ENCODE results near the gene C1orf167. TPM values are rescaled to one million over a fixed set of nuclear protein-coding genes. Genes with fewer than 3 reads are reported as not detected.

C1orf167 gene
- not detected for total RNA-seq

DNA sequence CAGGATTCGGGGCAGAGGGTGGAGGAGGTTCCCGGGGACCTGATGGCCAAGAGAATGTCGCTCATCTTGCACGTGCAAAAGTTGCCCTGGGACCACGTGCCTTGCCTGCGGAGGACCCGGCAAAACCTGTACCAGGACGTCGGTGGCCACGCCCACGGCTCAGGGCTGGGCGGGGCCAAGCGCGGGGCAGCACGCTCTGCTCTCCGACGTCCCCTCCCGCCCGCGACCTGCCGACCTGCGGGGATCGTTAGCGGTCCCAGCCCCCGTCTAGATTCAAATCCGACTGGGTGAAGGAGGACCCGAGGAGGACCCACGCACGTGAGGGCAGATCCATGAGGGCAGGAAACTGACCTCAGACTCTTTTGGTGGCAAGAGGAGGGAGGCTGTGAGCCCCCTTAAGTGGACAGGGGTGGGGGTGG is at the start of gene C1orf167:
TSS of gene C1orf167 (plus strand) at position 206 of the 419 bp plus-strand sequence. CDS start 2,208 bp downstream, outside the sequence.

DNA sequence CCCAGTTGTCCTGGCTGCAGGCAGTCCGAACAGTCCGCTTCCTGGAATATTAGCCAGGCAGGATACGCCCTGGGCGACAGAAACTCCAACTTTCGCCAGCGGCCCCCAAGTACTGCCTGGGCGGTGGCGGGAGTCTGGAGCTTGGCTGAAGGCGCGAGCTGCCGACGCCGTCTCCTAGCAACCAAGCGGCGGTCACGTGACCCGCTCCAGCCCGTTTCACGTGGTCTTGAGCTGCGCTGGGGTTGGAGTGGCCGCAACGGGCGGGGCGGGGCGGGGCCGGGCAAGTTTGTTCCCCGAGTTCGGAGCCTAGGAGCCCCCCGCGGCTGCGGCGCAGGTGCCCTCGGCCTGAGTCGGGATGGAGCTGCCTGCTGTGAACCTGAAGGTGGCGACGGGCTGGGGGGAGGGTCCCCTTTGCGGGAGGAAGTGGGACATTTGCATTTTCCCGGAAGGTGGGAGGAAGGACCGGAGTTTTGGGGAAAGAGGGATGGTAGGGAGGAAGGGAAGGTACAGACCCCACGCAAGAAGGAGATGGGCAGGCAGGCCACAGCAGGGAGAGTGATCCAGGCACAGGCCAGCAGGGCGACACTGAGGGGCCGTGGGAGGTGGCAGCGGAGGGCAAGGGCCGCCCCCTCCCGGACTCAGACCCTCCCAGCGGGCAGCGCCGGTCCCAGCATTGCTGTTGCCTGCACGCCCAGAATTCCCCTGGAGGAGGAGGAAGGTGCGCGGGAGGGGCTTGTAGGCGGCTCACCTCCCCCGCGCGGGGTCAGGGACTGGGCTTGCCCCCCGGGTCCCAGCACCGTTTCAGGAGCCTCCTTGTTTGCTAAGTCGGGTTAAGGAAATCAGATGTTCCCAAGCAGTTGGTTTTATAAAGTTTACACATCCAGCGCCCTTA is 25.9 kb upstream of the C1orf167 start, which contains the start of gene AGTRAP:
TSS of gene AGTRAP (plus strand) at position 283 of the 892 bp plus-strand sequence. CDS start at position 356, 73 bp downstream.

DNA sequence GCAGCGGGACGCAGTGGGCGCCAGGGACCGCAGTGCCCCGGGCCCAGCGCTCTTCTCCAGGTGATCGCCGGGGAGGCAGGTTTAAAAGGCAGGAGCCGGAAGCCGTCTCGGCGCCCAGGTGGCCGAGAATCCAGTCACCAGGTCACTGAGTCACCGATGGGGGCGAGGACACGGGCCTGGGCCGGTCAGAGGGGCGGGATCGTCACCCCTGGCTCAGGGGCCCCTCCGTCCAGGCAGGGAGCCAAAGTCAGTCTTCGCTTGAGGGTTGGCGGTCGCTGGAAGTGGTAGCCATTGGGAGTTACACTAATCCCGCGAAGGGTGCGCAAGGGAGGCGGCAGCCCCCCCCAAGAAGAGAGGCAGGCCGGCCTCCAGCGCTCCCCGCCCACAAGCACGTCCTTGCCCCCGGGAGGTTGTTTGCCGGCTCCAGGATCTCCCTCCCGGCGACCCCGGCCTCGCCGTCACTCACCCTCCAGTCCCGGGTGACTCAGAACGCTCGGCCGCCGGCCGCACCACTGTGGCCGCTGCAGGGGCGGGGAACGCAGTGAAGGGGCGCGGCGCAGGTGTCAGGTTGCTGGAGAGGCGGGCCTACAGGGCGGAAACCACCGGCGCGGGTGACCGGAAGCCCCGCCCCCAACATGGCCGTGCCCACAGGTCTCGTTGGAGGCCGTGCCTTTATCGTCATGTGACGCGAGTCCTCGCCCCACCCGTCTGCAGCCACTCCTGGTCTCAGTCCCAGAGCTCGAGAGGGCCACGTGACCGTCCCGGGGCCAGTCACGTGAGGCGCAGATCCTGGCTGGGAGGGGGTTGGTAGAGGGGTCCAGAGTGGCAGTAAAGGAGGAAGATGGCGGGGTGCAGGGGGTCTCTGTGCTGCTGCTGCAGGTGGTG is 43.7 kb downstream of the C1orf167 start, which contains the start of the genes CLCN6 and MTHFR:
TSS of gene CLCN6 (plus strand) at position 770 of the 885 bp plus-strand sequence. CDS start at position 842, 72 bp downstream.
TSS of gene MTHFR (minus strand) at position 543 of the 885 bp plus-strand sequence. CDS start 2,848 bp downstream, outside the sequence.

Other genes with a start within 250 kb of the C1orf167 start
- 11.5 TPM for gene FBXO2, start 107.8 kb upstream of the C1orf167 start, total RNA-seq
- gene FBXO44, start 107.3 kb upstream of the C1orf167 start, total RNA-seq: 51.0 TPM
- 8.3 TPM for gene FBXO6, start 98.0 kb upstream of the C1orf167 start, total RNA-seq
- 43.1 TPM for gene MAD2L2, start 81.0 kb upstream of the C1orf167 start, total RNA-seq
- gene DRAXIN, start 70.5 kb upstream of the C1orf167 start, total RNA-seq: 36.7 TPM
- 11.5 TPM for gene AGTRAP, start 26.1 kb upstream of the C1orf167 start, total RNA-seq
- 25.4 TPM for gene MTHFR, start 43.8 kb downstream of the C1orf167 start, total RNA-seq
- gene CLCN6, start 44.0 kb downstream of the C1orf167 start, total RNA-seq: 28.4 TPM
- gene NPPA, start 85.6 kb downstream of the C1orf167 start, total RNA-seq: 0.69 TPM
- gene NPPB, start 96.8 kb downstream of the C1orf167 start, total RNA-seq: 3.0 TPM
- 21.0 TPM for gene KIAA2013, start 164.2 kb downstream of the C1orf167 start, total RNA-seq
- gene PLOD1, start 172.5 kb downstream of the C1orf167 start, total RNA-seq: 28.8 TPM
- 59.7 TPM for gene MFN2, start 218.3 kb downstream of the C1orf167 start, total RNA-seq